PC-3 (cell line): ENCODE measurements around the gene NUPR2.

ENCODE experiments used
- EZH2 ChIP-seq: fragments of 300-600 bp; sonication (generic); IDR thresholded peaks from one replicate; pipeline ENCODE4 v1.6.1; 2017; ENCODE audit warnings: antibody characterized with exemption, mild to moderate bottlenecking, low read length; ENCODE audit not compliant: unreplicated experiment
- EZH2phosphoT487 ChIP-seq: fragments of 300-600 bp; sonication (generic); IDR thresholded peaks from 2 replicates; pipeline ENCODE4 v1.6.1; 2018; ENCODE audit warnings: mild to moderate bottlenecking, antibody characterized with exemption, low read length, borderline replicate concordance
- TF ChIP-seq, protein P1 (sequence below): fragments of 300-600 bp; sonication (generic); conservative IDR thresholded peaks from 2 replicates; pipeline ENCODE4 v1.5.1; 2017; ENCODE audit warnings: antibody characterized with exemption, low read depth, mild to moderate bottlenecking, low read length

DNA sequence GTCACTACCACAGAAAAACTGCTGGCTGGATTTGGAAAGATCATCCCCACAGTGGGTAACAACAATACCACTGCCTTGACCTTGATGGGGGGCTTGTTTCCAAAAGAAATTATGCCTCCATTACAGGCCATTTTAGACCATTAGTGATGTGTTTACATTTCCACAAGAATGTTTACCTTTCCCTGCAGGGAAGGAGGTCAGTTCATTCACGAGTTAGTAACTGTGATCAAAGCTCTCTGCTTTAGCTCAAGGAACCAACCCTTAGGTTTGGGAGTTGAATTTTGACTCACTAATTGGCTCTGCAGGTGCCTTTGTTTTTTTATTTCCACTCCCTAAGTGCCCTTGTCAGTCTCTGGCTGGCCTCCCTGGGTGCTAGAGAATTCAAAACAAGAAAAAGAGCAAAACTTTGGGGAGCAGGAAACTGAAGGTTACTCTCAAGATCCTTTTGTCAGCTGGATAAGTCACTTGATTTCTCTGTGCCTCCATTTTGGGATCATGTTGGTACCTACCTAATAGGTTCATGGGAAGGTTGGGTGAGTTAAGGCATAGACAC, 41.1 kb upstream of the NUPR2 start:
- TF ChIP-seq, protein P1, sequence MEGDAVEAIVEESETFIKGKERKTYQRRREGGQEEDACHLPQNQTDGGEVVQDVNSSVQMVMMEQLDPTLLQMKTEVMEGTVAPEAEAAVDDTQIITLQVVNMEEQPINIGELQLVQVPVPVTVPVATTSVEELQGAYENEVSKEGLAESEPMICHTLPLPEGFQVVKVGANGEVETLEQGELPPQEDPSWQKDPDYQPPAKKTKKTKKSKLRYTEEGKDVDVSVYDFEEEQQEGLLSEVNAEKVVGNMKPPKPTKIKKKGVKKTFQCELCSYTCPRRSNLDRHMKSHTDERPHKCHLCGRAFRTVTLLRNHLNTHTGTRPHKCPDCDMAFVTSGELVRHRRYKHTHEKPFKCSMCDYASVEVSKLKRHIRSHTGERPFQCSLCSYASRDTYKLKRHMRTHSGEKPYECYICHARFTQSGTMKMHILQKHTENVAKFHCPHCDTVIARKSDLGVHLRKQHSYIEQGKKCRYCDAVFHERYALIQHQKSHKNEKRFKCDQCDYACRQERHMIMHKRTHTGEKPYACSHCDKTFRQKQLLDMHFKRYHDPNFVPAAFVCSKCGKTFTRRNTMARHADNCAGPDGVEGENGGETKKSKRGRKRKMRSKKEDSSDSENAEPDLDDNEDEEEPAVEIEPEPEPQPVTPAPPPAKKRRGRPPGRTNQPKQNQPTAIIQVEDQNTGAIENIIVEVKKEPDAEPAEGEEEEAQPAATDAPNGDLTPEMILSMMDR = no peak
- TF ChIP-seq EZH2phosphoT487 (no peak), EZH2 (no peak)
